Left lung (tissue), 10 donors: Measurements from ENCODE around the gene RAX. TPM values are rescaled to one million over a fixed set of nuclear protein-coding genes. Genes with fewer than 3 reads are reported as not detected.

Experiments
- ATAC-seq: fragments of 200-7000 bp; cut with Tn5 transposase; one replicate; pipeline ENCODE4 v1.9.1; 2020; ENCODE audit warnings: moderate library complexity
- DNase-seq, 4 donors: peaks; one replicate each; pipeline ENCODE4 v3.0.0-alpha.2; 2013 to 2020
- H3K27ac ChIP-seq, 2 donors: fragments of 200-600 bp; sonication (generic) in 1 of 2; one replicate each; pipeline versions ENCODE4 v1.5.0 to v1.8.0; 2020 to 2021
- H3K27me3 ChIP-seq, 2 donors: fragments of 200-600 bp; sonication (generic) in 1 of 2; one replicate each; pipeline versions ENCODE4 v1.5.0 to v1.8.0; 2020 to 2021
- H3K36me3 ChIP-seq, 2 donors: fragments of 200-600 bp; sonication (generic) in 1 of 2; one replicate each; pipeline versions ENCODE4 v1.5.0 to v1.8.0; 2020 to 2021
- H3K4me1 ChIP-seq, 2 donors: fragments of 200-600 bp; one replicate each; pipeline ENCODE4 v1.8.0; 2021
- H3K4me3 ChIP-seq, 2 donors: fragments of 200-600 bp; sonication (generic) in 1 of 2; one replicate each; pipeline versions ENCODE4 v1.5.0 to v1.8.0; 2020 to 2021; ENCODE audit warnings: mild to moderate bottlenecking in 1 of 2
- H3K9me3 ChIP-seq, 2 donors: fragments of 200-600 bp; sonication (generic) in 1 of 2; one replicate each; pipeline versions ENCODE4 v1.5.0 to v1.8.0; 2020 to 2021
- intact Hi-C, 2 donors: fragments of 100-400 bp; cut with DNase I; formaldehyde crosslinking; loops; one replicate each; pipeline versions ENCODE4 v1.11.2 to v1.14.2; 2022
- polyA plus RNA-seq, 6 donors: library from polyadenylated mRNA; unstranded; fragments of 120-200 nt; gene quantifications; one replicate each; pipeline ENCODE4 v1.2.1, GENCODE V29; 2013; ENCODE audit not compliant: insufficient read length in 6 of 6
- total RNA-seq, 2 donors: library from RNA; stranded (reverse); fragmentation: NEBNext Ultra II Directional; extraction: Animal tissue kit (Norgen Biotek cat#: 25700); gene quantifications; one replicate each; pipeline ENCODE4 v1.2.1, GENCODE V29; 2021
- TF ChIP-seq, protein P1 (sequence below), 2 donors: fragments of 200-600 bp; sonication (generic) in 1 of 2; IDR thresholded peaks; one replicate each; pipeline versions ENCODE4 v1.5.0 to v1.8.0; 2021; ENCODE audit warnings: antibody characterized with exemption in 2 of 2
- donor health status: DM: no; HTN: yes; CAD: no.
- donor health status: DM: no; HTN: no; CAD: no.

The RAX gene
- total and polyA plus RNA-seq, 8 donors, result not detected

- Histone ChIP-seq H3K4me1 (no peaks in the 10 kb centered on the region), H3K4me3 (no peak overlapping the region), H3K27me3 (peaks cover 3 to 31% of the 10 kb centered on the region in 2 donors), H3K27ac (no peak overlapping the region), H3K36me3 (no peaks in the 10 kb centered on the region), H3K9me3 (no peaks in the 10 kb centered on the region)
- DNase-seq (no peak), ATAC-seq (no peak)
- TF ChIP-seq, protein P1, sequence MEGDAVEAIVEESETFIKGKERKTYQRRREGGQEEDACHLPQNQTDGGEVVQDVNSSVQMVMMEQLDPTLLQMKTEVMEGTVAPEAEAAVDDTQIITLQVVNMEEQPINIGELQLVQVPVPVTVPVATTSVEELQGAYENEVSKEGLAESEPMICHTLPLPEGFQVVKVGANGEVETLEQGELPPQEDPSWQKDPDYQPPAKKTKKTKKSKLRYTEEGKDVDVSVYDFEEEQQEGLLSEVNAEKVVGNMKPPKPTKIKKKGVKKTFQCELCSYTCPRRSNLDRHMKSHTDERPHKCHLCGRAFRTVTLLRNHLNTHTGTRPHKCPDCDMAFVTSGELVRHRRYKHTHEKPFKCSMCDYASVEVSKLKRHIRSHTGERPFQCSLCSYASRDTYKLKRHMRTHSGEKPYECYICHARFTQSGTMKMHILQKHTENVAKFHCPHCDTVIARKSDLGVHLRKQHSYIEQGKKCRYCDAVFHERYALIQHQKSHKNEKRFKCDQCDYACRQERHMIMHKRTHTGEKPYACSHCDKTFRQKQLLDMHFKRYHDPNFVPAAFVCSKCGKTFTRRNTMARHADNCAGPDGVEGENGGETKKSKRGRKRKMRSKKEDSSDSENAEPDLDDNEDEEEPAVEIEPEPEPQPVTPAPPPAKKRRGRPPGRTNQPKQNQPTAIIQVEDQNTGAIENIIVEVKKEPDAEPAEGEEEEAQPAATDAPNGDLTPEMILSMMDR (IDR thresholded peaks at IDR 0.05), result no peak
- intact Hi-C loops, result no loop called here
Observed at GRCh38 chr18:59301929-59302328, 28.7 kb upstream of the RAX start.

- TF ChIP-seq, protein P1 (IDR thresholded peaks at IDR 0.05), result no peak
- H3K27me3 ChIP-seq, result peaks cover 0 to 23% of the 10 kb centered on the region in 2 donors
- ATAC-seq (no peak), DNase-seq (no peak)
- intact Hi-C loops, result no loop called here
- no peaks in the 10 kb centered on the region for H3K9me3 ChIP-seq
- no peak overlapping the region for H3K4me3 ChIP-seq
- no peaks in the 10 kb centered on the region for H3K4me1 ChIP-seq
- no peaks in the 10 kb centered on the region for H3K36me3 ChIP-seq
- no peak overlapping the region for H3K27ac ChIP-seq
Observed at GRCh38 chr18:59300676-59301285, 27.5 kb upstream of the RAX start.

GRCh38 chr18:59298871-59299270 is 25.6 kb upstream of the RAX start:
- no peak for ATAC-seq
- peaks cover 3 to 9% of the 10 kb centered on the region in 2 donors for H3K27me3 ChIP-seq
- no peaks in the 10 kb centered on the region for H3K9me3 ChIP-seq
- H3K4me1 ChIP-seq, result no peaks in the 10 kb centered on the region
- no peak overlapping the region for H3K27ac ChIP-seq
- intact Hi-C loops, result no loop called here
- no peaks in the 10 kb centered on the region for H3K36me3 ChIP-seq
- H3K4me3 ChIP-seq, result no peak overlapping the region
- no peak for DNase-seq
- TF ChIP-seq, protein P1 (IDR thresholded peaks at IDR 0.05), result no peak

DNA sequence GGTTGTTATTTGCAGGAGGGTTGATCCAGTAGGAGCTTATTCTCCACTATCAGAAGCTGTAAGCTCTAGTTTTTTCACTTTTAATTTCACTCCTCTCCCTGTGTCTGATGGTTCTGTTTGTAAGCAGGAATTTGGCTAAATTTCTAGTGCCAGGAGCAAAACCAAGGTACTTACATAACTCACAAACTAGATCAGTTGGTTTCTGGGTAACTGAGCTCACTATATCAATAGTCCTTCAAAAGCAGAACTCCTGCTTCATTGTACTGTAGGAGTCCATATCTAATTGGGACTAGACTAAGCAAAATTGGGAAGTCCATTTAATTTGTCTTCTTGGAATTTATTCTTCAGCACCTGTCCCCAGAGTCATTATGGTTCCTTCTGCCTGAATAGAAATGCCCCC is 20.1 kb upstream of the RAX start:
- H3K36me3 ChIP-seq, result no peaks in the 10 kb centered on the region
- intact Hi-C loops, result no loop called here
- ATAC-seq (no peak), DNase-seq (no peak)
- no peak overlapping the region for H3K4me3 ChIP-seq
- no peak overlapping the region for H3K27ac ChIP-seq
- TF ChIP-seq, protein P1 (IDR thresholded peaks at IDR 0.05), result no peak
- H3K27me3 ChIP-seq, result peaks cover 4 to 21% of the 10 kb centered on the region in 2 donors
- no peaks in the 10 kb centered on the region for H3K4me1 ChIP-seq
- no peaks in the 10 kb centered on the region for H3K9me3 ChIP-seq

DNA sequence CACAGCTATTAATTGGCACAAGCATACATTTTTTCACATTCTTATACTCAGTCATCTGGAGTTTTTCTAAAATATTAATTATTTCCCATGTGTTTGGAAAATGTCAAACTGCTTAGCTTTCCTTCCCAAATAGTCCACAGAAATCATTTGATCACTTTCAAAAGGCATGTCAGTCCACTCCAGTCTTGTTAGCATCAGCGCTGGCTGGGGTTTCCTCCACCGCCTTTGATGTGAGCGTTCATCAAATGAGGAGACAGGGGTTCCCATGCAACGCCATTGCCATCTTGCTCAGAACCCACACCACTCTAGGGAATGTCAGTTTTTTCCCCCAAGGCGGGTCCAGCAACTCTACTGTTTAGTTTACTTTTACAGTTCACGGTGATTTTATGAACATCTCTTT is 13.1 kb upstream of the RAX start:
- no peaks in the 10 kb centered on the region for H3K36me3 ChIP-seq
- TF ChIP-seq, protein P1 (IDR thresholded peaks at IDR 0.05), result no peak
- intact Hi-C loops, result no loop called here
- no peak overlapping the region for H3K4me3 ChIP-seq
- DNase-seq (no peak), ATAC-seq (no peak)
- peaks cover 12 to 62% of the 10 kb centered on the region in 2 donors for H3K27me3 ChIP-seq
- no peaks in the 10 kb centered on the region for H3K9me3 ChIP-seq
- no peak overlapping the region for H3K27ac ChIP-seq
- H3K4me1 ChIP-seq, result no peaks in the 10 kb centered on the region
